ENCODE measurements around the gene CABP7.

- TF ChIP-seq POLR2A (IDR thresholded peaks at IDR 0.05) (no peak), CTCF (IDR thresholded peaks at IDR 0.05) (no peak)
Measured at GRCh38 chr22:29738118-29738815, 18.5 kb downstream of the CABP7 start.
